Mucosa of descending colon (tissue), 3 donors: ENCODE results near the gene NAAA. TPM values are rescaled to one million over a fixed set of nuclear protein-coding genes. Genes with fewer than 3 reads are reported as not detected.
"Not testable (repeated sequence)": the region's sequence is repeated elsewhere in the genome, so short reads cannot be mapped to it uniquely, and the experiment has no call there.

Experiments
- ATAC-seq: fragments of 200-7000 bp; cut with Tn5 transposase; one replicate; pipeline ENCODE4 v1.9.1; 2020; ENCODE audit warnings: mild to moderate bottlenecking, moderate library complexity
- DNase-seq, 3 donors: peaks; one replicate each; pipeline ENCODE4 v3.0.0-alpha.2; 2020
- H3K36me3 ChIP-seq: fragments of 200-600 bp; one replicate; pipeline ENCODE4 v1.8.0; 2021; ENCODE audit warnings: low read depth, mild to moderate bottlenecking
- H3K4me1 ChIP-seq: fragments of 200-600 bp; one replicate; pipeline ENCODE4 v1.8.0; 2021; ENCODE audit warnings: low read depth, mild to moderate bottlenecking
- H3K4me3 ChIP-seq: fragments of 200-600 bp; one replicate; pipeline ENCODE4 v1.8.0; 2021; ENCODE audit warnings: mild to moderate bottlenecking
- H3K9me3 ChIP-seq: fragments of 200-600 bp; one replicate; pipeline ENCODE4 v1.8.0; 2021; ENCODE audit warnings: mild to moderate bottlenecking
- intact Hi-C, 2 donors: fragments of 100-400 bp; cut with DNase I in 1 of 2; cut with micrococcal nuclease in 1 of 2; formaldehyde crosslinking; loops; one replicate each; pipeline versions ENCODE4 v1.11.0 to v1.11.1; 2022; cut with DNase I, micrococcal nuclease
- total RNA-seq, 3 donors: library from RNA; stranded (reverse); fragmentation: NEBNext Ultra II Directional in 2 of 3; extraction: Animal tissue kit (Norgen Biotek cat#: 25700) in 2 of 3; gene quantifications; one replicate each; pipeline versions ENCODE4 v1.2.1 to v1.2.4, GENCODE V29; 2021 to 2023
- TF ChIP-seq, protein P1 (sequence below): fragments of 200-600 bp; IDR thresholded peaks from one replicate; pipeline ENCODE4 v1.8.0; 2022; ENCODE audit warnings: antibody characterized with exemption, mild to moderate bottlenecking
- donor health status: DM: no; HTN: no; CAD: no; lungs with moderate emphysema.
- donor health status: DM: no; HTN: no; CAD: no.
- donor health status: DM: no; HTN: yes; CAD: no.

Gene NAAA
- total RNA-seq, 3 donors from 2014 or later = 101 to 226 (median 163) TPM

DNA sequence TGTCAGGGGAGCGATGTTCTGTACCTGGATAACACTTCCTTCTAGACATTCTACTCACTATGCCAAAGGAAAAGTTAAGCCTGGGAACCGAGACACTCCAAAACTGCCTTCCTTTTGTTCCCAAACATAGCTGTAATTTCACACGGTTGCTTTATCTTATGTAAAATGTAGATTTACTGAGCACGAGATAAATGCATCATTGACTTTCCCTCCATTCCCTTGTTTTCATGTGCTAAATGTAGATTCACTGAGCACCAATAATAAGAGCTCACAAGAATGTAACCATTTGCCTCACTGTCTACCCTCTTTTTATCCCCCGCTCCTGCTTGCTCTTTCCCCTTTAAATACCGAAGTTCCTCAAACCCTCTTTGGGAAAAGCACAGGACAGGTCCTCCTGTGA is 27.8 kb downstream of the NAAA start:
- DNase-seq (no peak), ATAC-seq (no peak)
- no peak overlapping the region for H3K4me3 ChIP-seq
- TF ChIP-seq, protein P1, sequence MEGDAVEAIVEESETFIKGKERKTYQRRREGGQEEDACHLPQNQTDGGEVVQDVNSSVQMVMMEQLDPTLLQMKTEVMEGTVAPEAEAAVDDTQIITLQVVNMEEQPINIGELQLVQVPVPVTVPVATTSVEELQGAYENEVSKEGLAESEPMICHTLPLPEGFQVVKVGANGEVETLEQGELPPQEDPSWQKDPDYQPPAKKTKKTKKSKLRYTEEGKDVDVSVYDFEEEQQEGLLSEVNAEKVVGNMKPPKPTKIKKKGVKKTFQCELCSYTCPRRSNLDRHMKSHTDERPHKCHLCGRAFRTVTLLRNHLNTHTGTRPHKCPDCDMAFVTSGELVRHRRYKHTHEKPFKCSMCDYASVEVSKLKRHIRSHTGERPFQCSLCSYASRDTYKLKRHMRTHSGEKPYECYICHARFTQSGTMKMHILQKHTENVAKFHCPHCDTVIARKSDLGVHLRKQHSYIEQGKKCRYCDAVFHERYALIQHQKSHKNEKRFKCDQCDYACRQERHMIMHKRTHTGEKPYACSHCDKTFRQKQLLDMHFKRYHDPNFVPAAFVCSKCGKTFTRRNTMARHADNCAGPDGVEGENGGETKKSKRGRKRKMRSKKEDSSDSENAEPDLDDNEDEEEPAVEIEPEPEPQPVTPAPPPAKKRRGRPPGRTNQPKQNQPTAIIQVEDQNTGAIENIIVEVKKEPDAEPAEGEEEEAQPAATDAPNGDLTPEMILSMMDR = no peak
- H3K9me3 ChIP-seq = peaks cover 11% of the 10 kb centered on the region
- intact Hi-C loops = no loop called here
- H3K4me1 ChIP-seq = peaks cover 17% of the 10 kb centered on the region
- H3K36me3 ChIP-seq = no peaks in the 10 kb centered on the region

DNA sequence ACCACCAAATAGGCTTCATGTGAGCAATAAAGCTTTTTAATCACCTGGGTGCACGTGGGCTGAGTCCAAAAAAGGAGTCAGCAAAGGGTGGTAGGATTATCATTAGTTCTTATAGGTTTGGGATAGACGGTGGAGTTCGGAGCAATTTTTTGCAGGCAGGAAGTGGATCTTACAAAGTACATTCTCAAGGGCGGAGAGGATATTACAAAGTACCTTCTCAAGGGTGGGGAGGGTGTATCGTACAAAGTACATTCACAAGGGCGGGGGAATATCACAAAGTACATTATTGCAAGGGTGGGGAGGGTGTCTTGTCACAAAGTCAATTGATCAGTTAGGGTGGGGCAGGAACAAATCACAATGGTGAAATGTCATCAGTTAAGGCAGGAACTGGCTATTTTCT is 30.0 kb downstream of the NAAA start:
- intact Hi-C loops, ATAC-seq, DNase-seq, H3K4me3 ChIP-seq, H3K4me1 ChIP-seq, H3K36me3 ChIP-seq: not testable (repeated sequence)
- H3K9me3 ChIP-seq = peaks cover 11% of the 10 kb centered on the region

DNA sequence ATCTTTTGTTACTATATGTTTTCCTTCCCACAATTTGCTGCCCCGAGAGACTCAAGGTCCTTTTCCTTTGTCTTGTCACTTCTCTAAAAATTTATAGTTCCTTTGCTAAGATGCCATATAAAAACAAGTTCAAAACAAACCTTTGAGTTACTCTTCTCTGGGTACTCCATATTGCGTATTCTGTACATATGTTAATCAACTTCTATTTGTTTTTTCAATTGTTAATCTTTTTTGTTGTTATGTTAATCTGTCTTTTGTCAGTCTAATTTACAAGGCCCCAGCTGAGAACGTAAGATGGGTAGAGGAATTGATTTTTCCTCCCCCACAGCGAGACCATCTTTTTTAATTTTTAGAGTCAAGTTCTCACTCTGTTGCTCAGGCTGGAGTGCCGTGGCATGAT is 31.4 kb downstream of the NAAA start:
- Histone ChIP-seq H3K4me3 (no peak overlapping the region), H3K36me3 (no peaks in the 10 kb centered on the region), H3K9me3 (peaks cover 11% of the 10 kb centered on the region), H3K4me1 (no peaks in the 10 kb centered on the region)
- ATAC-seq (no peak), DNase-seq (no peak)
- intact Hi-C loops = no loop called here
- TF ChIP-seq, protein P1 = no peak

DNA sequence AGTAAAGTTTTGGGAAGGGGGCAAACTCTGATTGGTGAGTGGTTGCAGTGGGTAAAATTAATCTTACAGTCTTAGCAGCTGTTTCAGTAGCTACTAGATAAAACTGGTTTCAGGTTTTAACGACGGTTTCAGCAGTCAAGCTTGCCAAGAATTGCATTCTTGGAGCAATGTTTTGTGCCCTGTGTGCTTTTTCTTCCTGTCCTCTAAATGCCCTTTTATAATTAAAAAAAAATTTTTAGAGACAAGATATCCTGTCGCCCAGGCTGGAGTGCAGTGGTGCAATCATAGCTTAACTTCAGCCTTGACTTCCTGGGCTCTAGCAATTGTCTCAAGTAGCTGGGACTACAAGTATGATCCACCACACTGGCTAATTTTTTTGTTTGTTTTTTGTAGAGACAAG is 32.3 kb downstream of the NAAA start:
- intact Hi-C loops = no loop called here
- H3K4me1 ChIP-seq = no peaks in the 10 kb centered on the region
- peaks cover 11% of the 10 kb centered on the region for H3K9me3 ChIP-seq
- H3K4me3 ChIP-seq = no peak overlapping the region
- TF ChIP-seq, protein P1 = no peak
- ATAC-seq (no peak), DNase-seq (no peak)
- no peaks in the 10 kb centered on the region for H3K36me3 ChIP-seq

- Histone ChIP-seq H3K36me3 (no peaks in the 10 kb centered on the region), H3K9me3 (peaks cover 11% of the 10 kb centered on the region), H3K4me3 (no peak overlapping the region), H3K4me1 (no peaks in the 10 kb centered on the region)
- TF ChIP-seq, protein P1 = no peak
- intact Hi-C loops = no loop called here
- ATAC-seq (no peak), DNase-seq (no peak)
These were observed 32.8 kb downstream of the NAAA start for GRCh38 chr4:75907966-75908365.

GRCh38 chr4:75904076-75904475 is 36.7 kb downstream of the NAAA start:
- Histone ChIP-seq H3K4me3 (no peak overlapping the region), H3K9me3 (no peaks in the 10 kb centered on the region), H3K4me1 (no peaks in the 10 kb centered on the region), H3K36me3 (no peaks in the 10 kb centered on the region)
- TF ChIP-seq, protein P1 = no peak
- ATAC-seq = peak; percentile 69
- intact Hi-C loops = no loop called here
- DNase-seq = no peak
